GM12878 (cell line): ENCODE measurements around the gene PKP3. TPM values are rescaled to one million over a fixed set of nuclear protein-coding genes. Genes with fewer than 3 reads are reported as not detected.

Source experiments
- ATAC-seq: fragments of 200-7000 bp; cut with Tn5 transposase; 3 replicates; pipeline ENCODE4 v1.9.1; 2020; ENCODE audit warnings: mild to moderate bottlenecking, moderate library complexity
- BruUV-seq: library from RNA; stranded (reverse); fragments of 400-500 nt; replicated peaks from 2 replicates; lab custom pipeline; 2021; lab: Mats Ljungman, UMichigan
- CTCF ChIA-PET: fragments of 300-600 bp; sonication (Branson Sonifier 250); formaldehyde crosslinking; extraction: SDS; loops from one replicate; lab custom pipeline; 2021; ENCODE audit warnings: inconsistent platforms; lab: Yijun Ruan, JAX
- POLR2A ChIA-PET: fragments of 350-600 bp; formaldehyde crosslinking; extraction: SDS; loops from one replicate; lab custom pipeline; 2021; ENCODE audit warnings: inconsistent platforms; lab: Charles Lee
- RAD21 ChIA-PET: fragments of 300-600 bp; sonication (Branson Sonifier 250); formaldehyde crosslinking; loops from one replicate; lab custom pipeline; 2023; ENCODE audit warnings: antibody characterized with exemption; ENCODE audit not compliant: unreplicated experiment; lab: Charles Lee
- SMC1A ChIA-PET: fragments of 300-600 bp; sonication (Branson Sonifier 250); formaldehyde crosslinking; loops from one replicate; lab custom pipeline; 2023; ENCODE audit not compliant: unreplicated experiment, uncharacterized antibody; lab: Charles Lee
- DNase-seq: peaks from one replicate; pipeline ENCODE4 v3.0.0-alpha.2; 2011; ENCODE audit warnings: low read depth, low spot score
- FAIRE-seq: peaks from 3 replicates; lab custom pipeline; 2011; peaks lifted over from hg19 to GRCh38; lab: Jason Lieb, UNC
- H2AFZ ChIP-seq: 2 replicates; pipeline ENCODE4 v1.6.0; 2011; ENCODE audit warnings: low read depth, low read length, control low read depth; ENCODE audit not compliant: control insufficient read depth
- H3K27ac ChIP-seq: 2 replicates; pipeline ENCODE4 v1.5.1; 2011; ENCODE audit warnings: control low read depth; ENCODE audit not compliant: control insufficient read depth, insufficient read depth
- H3K27me3 ChIP-seq, 2 experiments: replicated peaks in 1 of 2; 2 replicates each; pipeline versions ENCODE4 v1.6.0 to v1.6.1; 2011; ENCODE audit warnings: low read length in 1 of 2; ENCODE audit not compliant: control insufficient read depth in 2 of 2, insufficient read depth in 2 of 2
- H3K36me3 ChIP-seq, 2 experiments: 2 replicates each; pipeline ENCODE4 v1.5.1; 2011; ENCODE audit warnings: low read length in 1 of 2; ENCODE audit not compliant: control insufficient read depth in 2 of 2, insufficient read depth in 2 of 2
- H3K4me1 ChIP-seq: 2 replicates; pipeline ENCODE4 v1.6.1; 2011; ENCODE audit warnings: mild to moderate bottlenecking, low read length, moderate library complexity, mixed read lengths; ENCODE audit not compliant: control insufficient read depth, insufficient read depth
- H3K4me2 ChIP-seq: 2 replicates; pipeline ENCODE4 v1.6.0; 2011; ENCODE audit warnings: control low read depth; ENCODE audit not compliant: control insufficient read depth, insufficient read depth
- H3K4me3 ChIP-seq: fragments of 200-600 bp; sonication (generic); 2 replicates; pipeline ENCODE4 v1.5.1; 2016
- H3K79me2 ChIP-seq: 2 replicates; pipeline ENCODE4 v1.6.0; 2011; ENCODE audit warnings: low read length; ENCODE audit not compliant: control insufficient read depth, insufficient read depth
- H3K9ac ChIP-seq: 2 replicates; pipeline ENCODE4 v1.8.0; 2011; ENCODE audit warnings: low read length, control low read depth, mixed read lengths; ENCODE audit not compliant: control insufficient read depth, insufficient read depth
- H3K9me3 ChIP-seq: replicated peaks from 3 replicates; pipeline ENCODE4 v1.5.1; 2011; ENCODE audit warnings: mild to moderate bottlenecking, low read length; ENCODE audit not compliant: control insufficient read depth, insufficient read depth
- H4K20me1 ChIP-seq: 2 replicates; pipeline ENCODE4 v1.6.0; 2011; ENCODE audit not compliant: control insufficient read depth, insufficient read depth
- GABPA ChIP-seq: IDR thresholded peaks from 2 replicates; pipeline ENCODE4 v1.6.1; 2014; ENCODE audit warnings: antibody characterized with exemption, low read depth, mild to moderate bottlenecking, inconsistent platforms
- IKZF1 ChIP-seq: fragments of 450-650 bp; conservative IDR thresholded peaks from 2 replicates; pipeline ENCODE4 v1.6.1; 2017; ENCODE audit warnings: antibody characterized with exemption, mild to moderate bottlenecking
- NFYB ChIP-seq: IDR thresholded peaks from 2 replicates; pipeline ENCODE4 v1.6.1; 2011; ENCODE audit warnings: low read depth, mild to moderate bottlenecking, low read length, improper control_type of control experiment, moderate library complexity; ENCODE audit not compliant: insufficient read depth
- POLR2A ChIP-seq: IDR thresholded peaks from 2 replicates; pipeline ENCODE4 v1.6.1; 2011; ENCODE audit warnings: low read depth, mild to moderate bottlenecking, low read length
- SIX5 ChIP-seq: IDR thresholded peaks from 2 replicates; pipeline ENCODE4 v1.6.1; 2011; ENCODE audit warnings: mild to moderate bottlenecking, low read depth, low read length, moderate library complexity; ENCODE audit not compliant: severe bottlenecking
- SP1 ChIP-seq: IDR thresholded peaks from one replicate; pipeline ENCODE4 v1.6.1; 2011; ENCODE audit warnings: low read depth, low read length
- WRNIP1 ChIP-seq: IDR thresholded peaks from 2 replicates; pipeline ENCODE4 v1.6.1; 2011; ENCODE audit warnings: low read depth, low read length, improper control_type of control experiment, borderline replicate concordance
- WGBS: methylation state at CpG from one replicate; pipeline ENCODE4 v1.1.6; 2016; ENCODE audit warnings: low lambda C conversion rate; ENCODE audit not compliant: insufficient replicate concordance, insufficient coverage; ENCODE audit errors: missing lambda C conversion rate; 5-methylcytosine and 5-hydroxymethylcytosine counted together
- in situ Hi-C: fragments of 300-500 bp; cut with MboI; formaldehyde crosslinking; loops from 9 replicates; pipeline ENCODE4 v1.14.3; 2018; ENCODE audit warnings: mixed read lengths
- intact Hi-C: fragments of 100-400 bp; cut with micrococcal nuclease; formaldehyde crosslinking; loops from one replicate; pipeline ENCODE4 v1.14.2; 2022; ENCODE audit not compliant: unreplicated experiment
- polyA plus RNA-seq, 11 experiments: library from polyadenylated mRNA; depleted of rRNA in 4 of 11; unstranded in 6 of 11; stranded (reverse) in 5 of 11; fragments of >200 nt; fragmentation: Nextera tagmentation in 4 of 11; fragmentation: Illumina TruSeq in 1 of 11; extraction: Ambion mirVana in 4 of 11; extraction: Trizol in 1 of 11; gene quantifications; 1 replicate in 1 of 11; 2 replicates in 10 of 11; pipeline versions ENCODE4 v1.2.1 to v1.2.3, GENCODE V29; 2011 to 2016; ENCODE audit warnings: inconsistent platforms in 2 of 11, missing spikeins in 2 of 11, low read depth in 1 of 11
- total RNA-seq, 4 experiments: library from RNA; depleted of rRNA in 3 of 4; stranded (reverse); fragments of >200 nt in 3 of 4; fragmentation: Illumina TruSeq in 1 of 4; extraction: Trizol in 1 of 4; gene quantifications; 2 replicates each; pipeline versions ENCODE4 v1.2.1 to v1.2.3, GENCODE V29; 2013 to 2021
- TF ChIP-seq, protein P1 (sequence below): fragments of 450-650 bp; IDR thresholded peaks from 2 replicates; pipeline ENCODE4 v1.6.1; 2017; ENCODE audit warnings: mild to moderate bottlenecking, moderate library complexity

The PKP3 gene
- total and polyA plus RNA-seq, 10 of the 15 experiments (the other 5 are each of a cell fraction or from before 2014, with no cell fraction given): 0.45 to 0.90 TPM; not detected in 8

DNA sequence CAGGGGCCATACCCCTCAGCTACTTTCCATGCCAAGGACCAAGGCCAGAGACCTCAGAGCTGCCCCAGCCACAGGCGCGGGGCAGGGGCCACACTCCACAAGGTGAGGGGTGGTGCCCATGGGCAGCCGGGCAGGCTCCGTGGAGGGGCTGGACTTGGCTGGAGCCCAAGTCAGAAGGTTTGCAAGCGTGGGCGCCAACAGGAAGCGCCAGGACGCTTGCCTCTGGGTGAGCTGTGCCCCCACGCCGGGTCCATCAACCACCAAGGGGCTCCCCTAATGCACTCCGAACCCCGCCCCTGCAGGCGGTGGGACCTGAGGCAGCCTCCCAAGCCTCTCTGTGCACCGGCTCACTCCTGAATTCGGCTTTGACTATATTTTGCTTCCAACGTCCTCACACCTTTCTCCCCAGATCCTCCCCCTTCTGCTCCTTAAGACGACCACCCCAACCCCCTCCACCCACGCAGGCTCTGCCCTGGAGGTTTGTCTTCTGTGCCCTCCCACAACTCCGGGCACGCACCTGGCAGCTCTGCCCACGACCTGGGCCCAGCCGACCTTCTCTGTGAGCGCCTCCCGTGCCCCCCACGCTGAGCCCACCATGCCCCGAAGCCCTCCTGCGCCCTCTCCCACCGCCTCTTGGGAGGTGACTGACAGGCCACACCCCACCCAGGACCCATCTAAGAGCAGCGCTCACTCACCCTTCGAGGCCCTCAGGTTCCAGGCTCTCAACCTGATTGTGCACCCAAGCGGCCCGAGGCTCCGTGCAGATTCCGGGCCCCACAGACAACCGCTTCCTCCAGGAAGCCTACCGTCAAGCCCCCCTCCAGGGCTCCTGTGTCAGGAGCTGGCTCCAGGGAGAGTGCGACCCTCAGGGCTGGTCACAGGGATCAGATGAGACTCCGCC, 2.6 kb upstream of the PKP3 start:
- no peaks in the 10 kb centered on the region for H3K4me1 ChIP-seq
- FAIRE-seq (no peak), ATAC-seq (no peak), DNase-seq (no peak)
- 54% methylated on average over 38 of the region's 38 CpGs for WGBS
- no peak overlapping the region for H3K4me2 ChIP-seq
- H3K36me3 ChIP-seq: no peaks in the 10 kb centered on the region
- no peaks in the 10 kb centered on the region for H3K79me2 ChIP-seq
- in situ Hi-C loops (no loop called here), intact Hi-C loops (no loop called here)
- no peaks in the 10 kb centered on the region for H3K27me3 ChIP-seq
- ChIA-PET SMC1A (no interaction called here), CTCF (no interaction called here)
- H3K4me3 ChIP-seq: no peak overlapping the region
- BruUV-seq: no TSS peak
- no peak for TF ChIP-seq IKZF1
- TF ChIP-seq, all 136 proteins: peak for 0
- Histone ChIP-seq H2AFZ (no peak overlapping the region), H4K20me1 (no peaks in the 10 kb centered on the region), H3K27ac (no peak overlapping the region), H3K9me3 (no peaks in the 10 kb centered on the region; the same call in 2 of the 3 replicates), H3K9ac (no peak overlapping the region)
- ChIA-PET POLR2A (no interaction called here), RAD21 (no interaction called here)

DNA sequence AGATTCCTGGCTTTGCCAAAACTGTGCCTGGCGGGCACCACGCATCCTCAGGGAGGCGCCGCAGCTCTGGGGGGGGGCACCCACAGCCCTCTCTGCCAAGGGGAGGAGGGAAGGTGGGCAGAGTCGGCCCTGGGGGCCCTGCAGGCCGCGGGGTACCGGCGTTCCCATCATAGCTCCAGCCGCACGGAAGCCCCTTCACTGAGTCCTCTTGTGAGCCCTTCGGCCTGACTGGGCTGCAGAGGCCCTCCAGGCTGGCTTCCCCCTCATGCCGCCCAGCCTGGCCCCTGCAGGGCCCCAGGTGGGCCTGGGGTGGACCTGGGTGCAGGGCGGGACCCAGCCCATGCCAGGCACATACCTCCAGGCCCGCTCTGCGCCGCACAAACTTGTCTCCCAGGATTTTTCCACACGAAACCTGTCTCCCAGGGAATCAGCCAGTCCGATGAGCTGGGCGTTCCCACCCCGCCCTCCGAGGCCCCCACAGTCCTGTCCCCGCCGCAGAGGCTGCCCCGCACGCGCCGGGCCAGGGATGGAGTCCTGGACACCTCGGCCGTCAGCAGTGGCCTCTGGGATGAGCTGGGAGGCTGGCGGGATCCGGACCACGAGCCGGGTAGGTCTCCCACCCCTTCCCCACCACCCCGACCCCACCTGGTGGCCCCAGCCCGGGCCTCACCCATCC, 1.8 kb upstream of the PKP3 start:
- BruUV-seq: no TSS peak
- DNase-seq: no peak
- WGBS: 79% methylated on average over 21 of the region's 36 CpGs

More for the DNA sequence above, 1.8 kb upstream of the PKP3 start:
- RAD21 ChIA-PET: no interaction called here
- no peak overlapping the region for H3K9ac ChIP-seq
- H3K9me3 ChIP-seq: no peaks in the 10 kb centered on the region
- H3K4me3 ChIP-seq: no peak overlapping the region
- H3K27ac ChIP-seq: no peak overlapping the region
- intact Hi-C loops (no loop called here), in situ Hi-C loops (no loop called here)
- TF ChIP-seq SIX5: no peak
- TF ChIP-seq WRNIP1: no peak
- no peak for TF ChIP-seq POLR2A
- TF ChIP-seq GABPA: no peak
- TF ChIP-seq, protein P1, sequence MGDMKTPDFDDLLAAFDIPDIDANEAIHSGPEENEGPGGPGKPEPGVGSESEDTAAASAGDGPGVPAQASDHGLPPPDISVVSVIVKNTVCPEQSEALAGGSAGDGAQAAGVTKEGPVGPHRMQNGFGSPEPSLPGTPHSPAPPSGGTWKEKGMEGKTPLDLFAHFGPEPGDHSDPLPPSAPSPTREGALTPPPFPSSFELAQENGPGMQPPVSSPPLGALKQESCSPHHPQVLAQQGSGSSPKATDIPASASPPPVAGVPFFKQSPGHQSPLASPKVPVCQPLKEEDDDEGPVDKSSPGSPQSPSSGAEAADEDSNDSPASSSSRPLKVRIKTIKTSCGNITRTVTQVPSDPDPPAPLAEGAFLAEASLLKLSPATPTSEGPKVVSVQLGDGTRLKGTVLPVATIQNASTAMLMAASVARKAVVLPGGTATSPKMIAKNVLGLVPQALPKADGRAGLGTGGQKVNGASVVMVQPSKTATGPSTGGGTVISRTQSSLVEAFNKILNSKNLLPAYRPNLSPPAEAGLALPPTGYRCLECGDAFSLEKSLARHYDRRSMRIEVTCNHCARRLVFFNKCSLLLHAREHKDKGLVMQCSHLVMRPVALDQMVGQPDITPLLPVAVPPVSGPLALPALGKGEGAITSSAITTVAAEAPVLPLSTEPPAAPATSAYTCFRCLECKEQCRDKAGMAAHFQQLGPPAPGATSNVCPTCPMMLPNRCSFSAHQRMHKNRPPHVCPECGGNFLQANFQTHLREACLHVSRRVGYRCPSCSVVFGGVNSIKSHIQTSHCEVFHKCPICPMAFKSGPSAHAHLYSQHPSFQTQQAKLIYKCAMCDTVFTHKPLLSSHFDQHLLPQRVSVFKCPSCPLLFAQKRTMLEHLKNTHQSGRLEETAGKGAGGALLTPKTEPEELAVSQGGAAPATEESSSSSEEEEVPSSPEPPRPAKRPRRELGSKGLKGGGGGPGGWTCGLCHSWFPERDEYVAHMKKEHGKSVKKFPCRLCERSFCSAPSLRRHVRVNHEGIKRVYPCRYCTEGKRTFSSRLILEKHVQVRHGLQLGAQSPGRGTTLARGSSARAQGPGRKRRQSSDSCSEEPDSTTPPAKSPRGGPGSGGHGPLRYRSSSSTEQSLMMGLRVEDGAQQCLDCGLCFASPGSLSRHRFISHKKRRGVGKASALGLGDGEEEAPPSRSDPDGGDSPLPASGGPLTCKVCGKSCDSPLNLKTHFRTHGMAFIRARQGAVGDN: no peak
- no peak for TF ChIP-seq SP1
- no peak for TF ChIP-seq NFYB
- no peaks in the 10 kb centered on the region for H4K20me1 ChIP-seq
- H3K27me3 ChIP-seq: no peaks in the 10 kb centered on the region
- SMC1A ChIA-PET: no interaction called here
- CTCF ChIA-PET: no interaction called here
- no peaks in the 10 kb centered on the region for H3K4me1 ChIP-seq
- no peaks in the 10 kb centered on the region for H3K36me3 ChIP-seq
- FAIRE-seq (no peak), ATAC-seq (no peak)
- no peak overlapping the region for H3K4me2 ChIP-seq
- no peaks in the 10 kb centered on the region for H3K79me2 ChIP-seq
- H2AFZ ChIP-seq: no peak overlapping the region
- POLR2A ChIA-PET: interaction anchor here (0.6 kb wide), 1 partner anchor 9 kb away, joined by 3 read pairs; no protein-coding TSS in a partner anchor
